Measurements from ENCODE around the gene ZNF385D.
"Not testable (repeated sequence)": the region's sequence is repeated elsewhere in the genome, so short reads cannot be mapped to it uniquely, and the experiment has no call there.

ZNF385D gene

DNA sequence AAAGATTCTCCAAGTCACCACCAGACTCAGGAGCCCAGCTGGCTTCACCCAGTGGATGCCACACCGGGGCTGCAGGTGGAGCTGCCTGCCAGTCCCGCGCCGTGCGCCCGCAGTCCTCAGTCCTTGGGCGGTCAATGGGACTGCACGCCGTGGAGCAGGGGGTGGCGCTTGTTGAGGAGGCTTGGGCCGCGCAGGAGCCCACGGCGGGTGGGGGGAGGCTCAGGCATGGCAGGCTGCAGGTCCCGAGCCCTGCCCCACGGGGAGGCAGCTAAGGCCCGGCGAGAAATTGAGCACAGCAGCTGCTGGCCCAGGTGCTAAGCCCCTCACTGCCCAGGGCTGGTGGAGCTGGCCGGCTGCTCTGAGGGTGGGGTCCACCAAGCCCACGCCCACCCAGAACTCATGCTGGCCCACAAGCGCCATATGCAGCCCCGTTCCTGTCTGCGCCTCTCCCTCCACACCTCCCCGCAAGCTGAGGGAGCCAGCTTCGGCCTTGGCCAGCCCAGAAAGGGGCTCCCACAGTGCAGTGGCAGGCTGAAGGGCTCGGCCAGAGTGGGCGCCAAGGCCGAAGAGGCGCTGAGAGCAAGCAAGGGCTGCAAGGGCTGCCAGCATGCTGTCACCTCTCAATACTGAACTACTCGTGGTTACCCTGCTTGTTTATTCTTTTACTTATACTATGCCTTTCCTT, 363.7 kb downstream of the ZNF385D start:
- DNase-seq (ENCODE audit: low read depth) = not testable (repeated sequence)

DNA sequence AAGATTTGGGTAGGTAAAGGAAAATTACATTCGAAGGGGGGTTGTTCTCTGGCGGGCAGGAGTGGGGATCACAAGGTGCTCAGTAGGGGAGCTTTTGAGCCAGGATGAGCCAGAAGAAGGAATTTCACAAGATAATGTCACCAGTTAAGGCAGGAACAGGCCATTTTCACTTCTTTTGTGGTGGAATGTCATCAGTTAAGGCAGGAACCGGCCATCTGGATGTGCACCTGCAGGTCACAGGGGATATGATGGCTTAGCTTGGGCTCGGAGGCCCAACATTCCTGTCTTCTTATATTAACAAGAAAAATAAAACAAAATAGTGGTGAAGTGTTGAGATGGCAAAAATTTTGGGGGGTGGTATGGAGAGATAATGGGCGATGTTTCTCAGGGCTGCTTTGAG, 373.0 kb downstream of the ZNF385D start:
- DNase-seq (ENCODE audit: low read depth) = not testable (repeated sequence)

DNA sequence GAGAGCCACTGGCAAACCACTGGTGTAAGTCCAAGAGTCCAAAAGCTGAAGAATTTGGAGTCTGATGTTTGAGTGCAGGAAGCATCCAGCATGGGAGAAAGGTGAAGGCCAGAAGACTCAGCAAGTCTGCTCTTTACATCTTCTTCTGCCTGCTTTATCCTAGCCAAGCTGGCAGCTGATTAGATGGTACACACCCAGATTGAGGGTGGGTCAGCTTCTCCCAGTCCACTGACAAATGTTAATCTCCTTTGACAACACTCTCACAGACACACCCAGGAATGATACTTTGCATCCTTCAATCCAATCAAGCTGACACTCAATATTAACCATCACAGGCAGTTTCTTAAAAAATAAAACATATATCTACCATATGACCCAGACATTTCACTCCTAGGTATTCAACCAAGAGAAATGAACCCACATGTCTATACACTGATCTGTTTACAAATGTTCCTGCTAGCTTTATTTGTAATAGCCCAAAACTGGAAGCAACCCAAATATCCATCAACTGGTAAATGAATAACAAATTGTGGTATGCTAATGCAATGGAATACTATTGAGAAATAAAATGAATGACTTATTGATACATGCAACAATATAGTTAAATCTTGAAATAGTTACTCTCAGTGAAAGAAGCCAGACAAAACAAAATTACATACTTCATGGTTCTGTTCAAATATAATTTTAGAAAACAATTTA, 373.8 kb downstream of the ZNF385D start:
- DNase-seq (ENCODE audit: low read depth) = no peak

DNA sequence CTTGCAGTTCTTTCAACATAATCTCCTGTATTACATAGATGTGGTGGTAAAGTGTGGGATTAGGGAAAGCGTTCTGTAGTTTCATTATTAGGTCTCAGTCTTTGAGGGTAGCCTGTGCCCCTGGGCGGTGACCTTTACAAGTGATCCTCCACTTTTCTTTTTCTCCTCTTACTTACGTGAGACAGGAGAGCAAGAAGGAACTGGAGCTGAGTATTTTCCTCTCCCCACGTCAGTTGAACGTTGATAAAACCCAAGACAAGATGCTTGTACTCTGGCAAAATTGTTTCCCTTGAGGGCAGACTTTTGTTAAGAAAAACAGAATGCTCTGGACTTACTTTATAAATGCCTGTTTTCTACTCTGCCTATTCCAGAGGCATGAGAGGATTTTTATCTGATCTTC, 378.7 kb downstream of the ZNF385D start:
- no peak for DNase-seq (ENCODE audit: low read depth)

Measured in EH (cell line).